ENCODE results near the gene SLAIN2. TPM values are rescaled to one million over a fixed set of nuclear protein-coding genes. Genes with fewer than 3 reads are reported as not detected.

SLAIN2 gene
- total RNA-seq, 1 donor from 2014 or later: 94.3 TPM

DNA sequence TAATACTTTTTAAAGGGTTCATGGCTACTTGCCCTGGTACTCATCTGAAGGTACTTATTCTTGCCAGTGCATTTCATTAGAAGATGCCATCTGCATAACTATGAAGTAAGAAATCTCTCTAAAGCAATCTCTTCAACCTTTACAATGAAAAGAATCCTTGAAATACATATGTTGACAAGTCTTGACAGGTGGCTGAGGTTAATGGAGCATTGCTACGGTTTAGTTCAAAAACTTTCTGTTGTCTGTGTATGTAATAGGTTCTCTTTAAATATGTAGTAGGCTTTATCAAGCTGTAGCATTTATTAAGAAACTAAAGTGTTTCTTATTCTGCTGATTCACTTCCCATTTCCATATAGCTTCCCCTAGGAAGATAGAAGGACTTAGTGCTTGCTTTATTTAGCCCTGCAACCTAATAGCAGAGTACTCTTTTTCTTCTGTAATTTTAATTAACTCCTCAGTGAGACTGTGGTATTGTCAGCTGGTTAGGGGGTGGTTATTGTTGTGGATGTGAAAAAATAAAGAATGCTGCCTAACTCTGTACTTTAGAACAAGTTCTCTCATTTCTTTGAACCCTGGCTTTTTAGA, 39.3 kb downstream of the SLAIN2 start:
- TF ChIP-seq CTCF (IDR thresholded peaks at IDR 0.05): no peak
- ATAC-seq: peak; percentile 53
- Histone ChIP-seq H3K27ac (no peak overlapping the region), H3K9me3 (no peaks in the 10 kb centered on the region), H3K4me3 (no peak overlapping the region), H3K4me1 (peaks cover 3% of the 10 kb centered on the region), H3K36me3 (peaks cover 55% of the 10 kb centered on the region), H3K27me3 (no peaks in the 10 kb centered on the region)
- intact Hi-C loops (cut with DNase I): no loop called here
- DNase-seq: no peak

GRCh38 chr4:48388525-48389154, 47.3 kb downstream of the SLAIN2 start:
- peaks cover 62% of the 10 kb centered on the region for H3K36me3 ChIP-seq
- no peak overlapping the region for H3K27ac ChIP-seq
- ATAC-seq (no peak), DNase-seq (no peak)
- intact Hi-C loops (cut with DNase I): no loop called here
- no peaks in the 10 kb centered on the region for H3K4me1 ChIP-seq
- TF ChIP-seq CTCF (IDR thresholded peaks at IDR 0.05): no peak
- H3K27me3 ChIP-seq: no peaks in the 10 kb centered on the region
- no peaks in the 10 kb centered on the region for H3K9me3 ChIP-seq
- no peak overlapping the region for H3K4me3 ChIP-seq

- no peaks in the 10 kb centered on the region for H3K4me1 ChIP-seq
- H3K36me3 ChIP-seq: peaks cover 43% of the 10 kb centered on the region
- no peak for TF ChIP-seq CTCF (IDR thresholded peaks at IDR 0.05)
- ATAC-seq (no peak), DNase-seq (no peak)
- H3K27me3 ChIP-seq: no peaks in the 10 kb centered on the region
- intact Hi-C loops (cut with DNase I): no loop called here
- no peak overlapping the region for H3K27ac ChIP-seq
- no peak overlapping the region for H3K4me3 ChIP-seq
- no peaks in the 10 kb centered on the region for H3K9me3 ChIP-seq
Observed at GRCh38 chr4:48396043-48396442, 54.7 kb downstream of the SLAIN2 start.

DNA sequence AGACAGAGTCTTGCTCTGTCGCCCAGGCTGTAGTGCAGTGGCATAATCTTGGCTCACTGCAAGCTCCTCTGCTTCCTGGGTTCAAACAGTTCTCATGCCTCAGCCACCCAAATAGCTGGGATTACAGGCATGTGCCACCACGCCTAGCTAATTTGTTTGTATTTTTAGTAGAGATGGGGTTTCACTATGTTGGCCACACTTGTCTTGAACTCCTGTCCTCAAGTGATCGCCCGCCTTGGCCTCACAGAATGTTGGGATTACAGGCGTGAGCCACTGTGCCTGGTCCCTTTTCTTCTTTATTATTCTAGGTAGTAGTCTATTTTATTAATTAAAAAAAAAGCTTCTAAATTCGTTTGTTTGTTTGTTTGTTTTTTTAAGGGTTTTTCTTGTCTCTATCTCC, 59.1 kb downstream of the SLAIN2 start:
- no peak overlapping the region for H3K27ac ChIP-seq
- no peak for TF ChIP-seq CTCF (IDR thresholded peaks at IDR 0.05)
- intact Hi-C loops (cut with DNase I): no loop called here
- no peaks in the 10 kb centered on the region for H3K27me3 ChIP-seq
- H3K36me3 ChIP-seq: peaks cover 8% of the 10 kb centered on the region
- DNase-seq (no peak), ATAC-seq (no peak)
- H3K9me3 ChIP-seq: no peaks in the 10 kb centered on the region
- no peaks in the 10 kb centered on the region for H3K4me1 ChIP-seq
- no peak overlapping the region for H3K4me3 ChIP-seq

GRCh38 chr4:48403358-48403757, 62.0 kb downstream of the SLAIN2 start:
- TF ChIP-seq CTCF (IDR thresholded peaks at IDR 0.05): no peak
- peak; percentile 22 for ATAC-seq
- Histone ChIP-seq H3K36me3 (no peaks in the 10 kb centered on the region), H3K4me3 (no peak overlapping the region), H3K4me1 (no peaks in the 10 kb centered on the region), H3K9me3 (no peaks in the 10 kb centered on the region), H3K27ac (no peak overlapping the region), H3K27me3 (no peaks in the 10 kb centered on the region)
- no peak for DNase-seq
- intact Hi-C loops (cut with DNase I): no loop called here
